GM20000 (cell line): ENCODE measurements around the gene DECR2.
A peak's percentile ranks its signal among the peaks of the same experiment; 100 is the strongest.

Experiments used
- DNase-seq: peaks from one replicate; pipeline ENCODE4 v3.0.0; 2012; ENCODE audit warnings: low spot score
- TF ChIP-seq, protein P1 (sequence below): IDR thresholded peaks from 2 replicates; pipeline ENCODE4 v1.5.1; 2012; ENCODE audit warnings: mild to moderate bottlenecking, control low read depth; ENCODE audit errors: extremely low read depth, missing control alignments

The DECR2 gene

GRCh38 chr16:396605-397004 is 5.1 kb upstream of the DECR2 start:
- TF ChIP-seq, protein P1, sequence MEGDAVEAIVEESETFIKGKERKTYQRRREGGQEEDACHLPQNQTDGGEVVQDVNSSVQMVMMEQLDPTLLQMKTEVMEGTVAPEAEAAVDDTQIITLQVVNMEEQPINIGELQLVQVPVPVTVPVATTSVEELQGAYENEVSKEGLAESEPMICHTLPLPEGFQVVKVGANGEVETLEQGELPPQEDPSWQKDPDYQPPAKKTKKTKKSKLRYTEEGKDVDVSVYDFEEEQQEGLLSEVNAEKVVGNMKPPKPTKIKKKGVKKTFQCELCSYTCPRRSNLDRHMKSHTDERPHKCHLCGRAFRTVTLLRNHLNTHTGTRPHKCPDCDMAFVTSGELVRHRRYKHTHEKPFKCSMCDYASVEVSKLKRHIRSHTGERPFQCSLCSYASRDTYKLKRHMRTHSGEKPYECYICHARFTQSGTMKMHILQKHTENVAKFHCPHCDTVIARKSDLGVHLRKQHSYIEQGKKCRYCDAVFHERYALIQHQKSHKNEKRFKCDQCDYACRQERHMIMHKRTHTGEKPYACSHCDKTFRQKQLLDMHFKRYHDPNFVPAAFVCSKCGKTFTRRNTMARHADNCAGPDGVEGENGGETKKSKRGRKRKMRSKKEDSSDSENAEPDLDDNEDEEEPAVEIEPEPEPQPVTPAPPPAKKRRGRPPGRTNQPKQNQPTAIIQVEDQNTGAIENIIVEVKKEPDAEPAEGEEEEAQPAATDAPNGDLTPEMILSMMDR, result no peak
- peak; percentile 64 for DNase-seq

- peak; percentile 80 for DNase-seq
- TF ChIP-seq, protein P1, result no peak
These were observed 4.5 kb upstream of the DECR2 start, which contains the start of gene NME4 for GRCh38 chr16:397135-397661. Gene NME4, plus strand, starts transcription at chr16:397199. Its CDS starts 24 bp downstream, at chr16:397223.

DNA sequence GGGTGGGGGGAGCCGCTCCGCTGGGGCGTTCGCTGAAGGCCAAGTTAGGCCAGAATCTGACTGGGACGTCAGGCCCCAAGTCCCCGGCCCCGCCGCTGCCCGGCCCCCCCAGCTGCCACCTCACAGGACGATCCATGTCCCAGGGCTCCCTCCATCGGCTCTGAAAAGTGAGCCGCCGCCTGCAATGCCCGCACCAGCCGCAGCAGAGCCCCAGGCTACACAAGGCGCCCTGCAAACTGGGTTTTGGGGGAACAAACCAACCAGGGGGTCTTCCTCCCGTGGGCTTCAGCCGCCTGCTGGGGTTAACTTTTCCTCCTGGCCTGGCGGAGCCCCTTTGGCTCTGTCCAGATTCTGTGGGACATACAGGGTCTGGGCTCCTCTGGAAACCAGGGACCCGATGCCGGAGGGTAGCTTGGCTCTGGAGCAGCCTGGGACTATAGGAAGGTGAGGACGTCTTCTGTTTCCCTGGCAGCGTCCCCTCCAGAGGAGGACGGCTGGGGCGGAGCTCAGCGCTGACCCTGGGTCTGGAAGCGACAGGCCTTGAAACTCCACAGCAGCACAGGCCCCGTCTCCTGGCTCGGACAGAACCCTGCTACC is 3.9 kb upstream of the DECR2 start:
- DNase-seq, result peak; percentile 78
- TF ChIP-seq, protein P1, result no peak

GRCh38 chr16:398561-399339 is 2.9 kb upstream of the DECR2 start:
- no peak for DNase-seq
- TF ChIP-seq, protein P1, result no peak

DNA sequence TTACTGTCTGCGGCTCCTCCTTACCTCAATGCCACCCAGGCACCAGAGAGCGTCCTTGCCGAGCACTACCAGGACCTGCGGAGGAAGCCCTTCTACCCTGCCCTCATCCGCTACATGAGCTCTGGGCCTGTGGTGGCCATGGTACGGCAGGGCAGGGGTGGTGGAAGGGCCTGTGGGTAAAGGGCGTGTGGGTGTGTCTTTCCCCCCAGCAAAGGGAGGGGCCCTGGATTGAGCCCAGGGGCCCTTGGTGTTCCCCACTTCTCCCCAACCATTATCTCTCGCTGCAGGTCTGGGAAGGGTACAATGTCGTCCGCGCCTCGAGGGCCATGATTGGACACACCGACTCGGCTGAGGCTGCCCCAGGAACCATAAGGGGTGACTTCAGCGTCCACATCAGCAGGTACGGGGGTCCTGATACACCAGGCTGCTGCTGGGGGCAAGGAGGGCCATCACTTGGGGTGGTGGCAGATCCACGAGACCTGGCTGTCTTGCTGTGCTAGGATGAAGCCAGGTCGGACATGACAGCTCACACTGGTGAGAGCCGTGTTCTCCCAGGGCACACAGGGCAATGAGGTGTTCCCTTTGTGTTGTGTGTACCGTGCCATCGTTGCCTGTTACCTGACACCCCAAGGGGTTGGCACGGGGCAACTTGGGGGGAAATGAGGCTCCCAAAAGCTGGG is 2.2 kb upstream of the DECR2 start:
- DNase-seq, result no peak
- TF ChIP-seq, protein P1, result no peak

GRCh38 chr16:400061-400591 is 1.6 kb upstream of the DECR2 start:
- no peak for DNase-seq

More at GRCh38 chr16:400061-400591, 1.6 kb upstream of the DECR2 start:
- TF ChIP-seq, protein P1, result no peak
